ENCODE results near the gene PIEZO1. TPM values are rescaled to one million over a fixed set of nuclear protein-coding genes. Genes with fewer than 3 reads are reported as not detected.

Gene PIEZO1
- total RNA-seq, 1 donor from 2014 or later: 198 TPM

DNA sequence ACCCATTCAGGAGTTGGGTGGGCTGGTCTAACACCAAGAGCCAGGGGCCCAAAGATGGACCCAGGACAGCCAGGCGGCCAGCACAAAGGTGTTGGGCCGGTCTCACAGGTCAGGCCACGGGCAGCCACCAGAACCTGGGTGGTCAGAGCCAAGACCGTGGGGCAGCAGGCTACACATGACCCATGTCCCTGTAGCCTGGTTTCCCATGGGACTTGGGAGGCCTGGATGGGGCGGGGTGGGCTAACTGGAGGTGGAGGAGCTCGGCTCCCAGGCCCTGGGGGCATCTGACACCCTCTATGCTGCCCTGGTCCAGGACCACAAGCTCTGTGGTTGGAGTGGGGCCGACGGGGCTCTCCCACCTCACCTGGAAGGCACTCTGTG lies 61.5 kb downstream of the PIEZO1 start:
- DNase-seq (ENCODE audit: low read depth): no peak

DNA sequence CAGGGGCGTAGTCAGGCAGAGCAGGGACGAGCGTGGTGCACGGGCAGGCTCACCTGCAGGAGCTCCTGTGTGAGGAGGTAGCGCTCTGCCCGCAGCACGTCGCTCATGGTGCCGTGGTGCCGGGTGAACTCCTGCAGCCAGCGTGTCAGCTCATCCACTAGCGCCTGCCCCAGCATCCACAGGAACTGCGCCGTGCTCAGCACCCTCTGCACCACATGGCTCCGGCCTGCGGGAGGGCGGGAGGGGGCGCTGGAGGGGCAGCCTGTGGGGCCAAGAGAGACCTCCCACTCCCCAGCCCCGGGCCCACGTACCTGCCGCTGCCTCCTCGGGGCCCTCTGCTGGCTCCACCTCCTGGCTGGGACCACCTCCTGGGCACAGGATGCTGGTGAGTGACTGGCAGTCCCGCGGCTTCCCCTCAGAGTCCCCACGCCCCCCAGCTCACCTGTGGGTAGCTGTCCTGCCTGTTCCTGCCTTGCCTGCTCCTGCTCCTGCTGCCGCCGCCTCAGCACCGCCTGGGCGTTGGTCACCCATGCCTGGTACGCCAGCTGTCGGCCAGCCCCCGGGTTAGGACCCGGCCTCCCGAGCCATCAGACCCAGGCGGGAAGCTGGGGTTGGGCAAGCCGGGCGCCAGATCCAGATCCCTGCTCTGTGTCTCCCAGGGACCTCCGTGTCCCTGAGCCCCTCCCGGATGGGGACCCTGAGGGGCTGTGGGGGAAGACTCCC lies 62.1 kb downstream of the PIEZO1 start:
- DNase-seq (ENCODE audit: low read depth): no peak

DNA sequence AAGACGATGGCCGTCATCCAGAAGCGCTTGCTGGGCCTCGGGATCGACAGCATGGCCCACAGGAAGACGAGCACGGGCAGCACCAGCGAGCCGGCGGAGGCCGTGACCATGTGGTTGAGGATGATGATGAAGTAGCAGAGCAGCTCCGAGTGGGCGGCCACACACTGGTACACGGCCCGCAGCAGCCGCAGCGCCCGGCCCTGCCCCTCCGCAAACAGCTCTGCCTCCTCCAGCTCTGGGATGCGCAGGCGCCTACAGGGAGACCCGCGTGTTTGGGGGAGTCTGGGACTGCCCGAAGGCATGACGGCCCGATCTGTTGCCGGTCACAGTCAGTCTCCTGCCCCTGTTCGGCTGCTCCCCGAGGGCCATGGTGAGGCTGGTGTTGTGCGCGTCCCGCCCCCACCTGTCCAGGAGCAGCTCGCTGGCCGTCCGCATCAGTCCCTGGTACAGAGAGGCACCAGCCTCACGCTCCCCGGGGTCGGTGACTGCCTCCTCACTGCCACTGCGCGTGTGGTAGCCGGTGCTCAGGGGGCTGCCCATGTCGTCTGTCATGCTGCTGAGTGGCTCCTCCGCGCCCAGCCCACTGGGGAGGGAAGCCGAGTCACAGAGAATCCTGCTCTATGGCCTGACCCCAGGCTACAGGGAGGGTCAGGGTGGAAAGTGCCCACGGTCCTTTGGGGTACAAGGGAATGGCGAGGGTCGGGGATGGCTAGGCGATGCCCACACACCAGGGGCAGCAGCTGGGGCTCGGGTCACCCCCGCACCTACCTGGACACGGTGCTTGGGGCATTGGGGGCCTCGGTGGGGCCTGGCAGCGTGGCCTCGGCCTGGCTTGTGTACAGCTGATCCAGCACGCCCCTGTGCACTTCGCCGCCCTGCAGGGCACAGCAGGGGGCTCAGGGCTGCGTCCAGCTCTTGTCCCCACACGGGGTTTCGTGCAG lies 62.9 kb downstream of the PIEZO1 start:
- DNase-seq (ENCODE audit: low read depth): no peak

DNA sequence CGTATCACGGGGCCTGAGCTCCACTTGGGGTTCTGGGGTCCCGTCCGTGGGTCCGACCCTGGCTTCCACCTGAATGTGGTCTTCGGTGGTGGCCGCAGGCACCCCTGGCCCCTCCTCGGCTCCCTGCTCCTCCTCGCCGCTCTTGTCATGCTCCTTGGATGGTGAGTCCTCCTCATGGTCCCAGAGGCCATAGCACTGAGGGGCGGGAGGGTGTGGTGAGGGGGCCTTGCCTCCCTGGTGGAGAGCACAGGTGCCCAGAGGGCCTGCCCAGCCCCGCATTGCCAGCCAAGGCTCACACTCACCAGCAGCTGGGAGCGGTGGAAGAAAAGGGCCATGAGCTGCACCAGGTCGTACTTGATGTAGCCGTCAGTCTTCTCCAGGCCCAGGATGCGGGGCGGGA lies 63.8 kb downstream of the PIEZO1 start:
- no peak for DNase-seq (ENCODE audit: low read depth)

DNA sequence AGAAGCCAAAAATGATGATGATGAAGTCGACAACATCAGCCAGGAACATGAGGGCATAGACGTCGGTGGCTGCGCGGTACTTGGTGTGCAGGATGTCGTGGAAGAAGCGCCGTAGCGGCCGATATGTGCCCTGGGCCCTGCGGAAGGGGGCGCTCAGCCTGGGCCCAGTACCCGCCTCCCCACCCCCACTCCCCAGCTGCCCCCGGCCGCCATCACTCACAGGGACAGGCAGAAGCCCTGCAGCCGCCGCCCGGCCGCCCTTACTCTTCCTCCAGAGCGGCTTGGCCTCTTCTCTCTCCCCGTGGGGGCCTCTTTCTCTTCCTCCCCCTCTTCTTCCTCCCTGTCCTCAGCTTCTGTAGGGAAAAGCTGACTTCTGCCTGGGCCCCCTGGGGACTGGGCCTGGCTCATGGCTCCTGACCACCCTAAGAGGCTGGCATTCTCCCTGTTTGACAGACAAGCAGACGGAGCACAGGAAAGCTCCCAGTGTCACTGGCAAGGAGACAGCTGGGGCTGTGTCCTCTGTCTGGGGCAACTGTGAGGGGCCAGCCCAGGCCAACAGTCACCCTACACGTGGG lies 64.5 kb downstream of the PIEZO1 start:
- DNase-seq (ENCODE audit: low read depth): no peak

DNA sequence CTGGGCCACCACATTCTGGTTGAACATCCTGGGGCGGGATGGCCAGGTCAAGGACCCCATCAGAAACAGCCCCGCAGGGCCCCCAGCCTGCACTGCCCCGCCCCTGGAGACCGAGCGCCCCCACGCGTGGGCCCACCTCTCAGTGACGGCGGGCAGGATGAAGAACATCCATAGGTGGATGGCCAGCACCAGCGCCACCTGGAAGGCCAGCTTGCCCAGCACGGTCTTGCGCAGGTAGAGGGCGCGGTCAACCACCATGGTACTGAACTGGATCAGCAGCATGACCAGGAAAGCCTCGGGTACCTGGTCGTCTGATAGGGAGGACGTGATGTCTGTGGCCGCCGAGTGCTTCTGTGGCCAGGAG lies 65.1 kb downstream of the PIEZO1 start:
- DNase-seq (ENCODE audit: low read depth): no peak

DNA sequence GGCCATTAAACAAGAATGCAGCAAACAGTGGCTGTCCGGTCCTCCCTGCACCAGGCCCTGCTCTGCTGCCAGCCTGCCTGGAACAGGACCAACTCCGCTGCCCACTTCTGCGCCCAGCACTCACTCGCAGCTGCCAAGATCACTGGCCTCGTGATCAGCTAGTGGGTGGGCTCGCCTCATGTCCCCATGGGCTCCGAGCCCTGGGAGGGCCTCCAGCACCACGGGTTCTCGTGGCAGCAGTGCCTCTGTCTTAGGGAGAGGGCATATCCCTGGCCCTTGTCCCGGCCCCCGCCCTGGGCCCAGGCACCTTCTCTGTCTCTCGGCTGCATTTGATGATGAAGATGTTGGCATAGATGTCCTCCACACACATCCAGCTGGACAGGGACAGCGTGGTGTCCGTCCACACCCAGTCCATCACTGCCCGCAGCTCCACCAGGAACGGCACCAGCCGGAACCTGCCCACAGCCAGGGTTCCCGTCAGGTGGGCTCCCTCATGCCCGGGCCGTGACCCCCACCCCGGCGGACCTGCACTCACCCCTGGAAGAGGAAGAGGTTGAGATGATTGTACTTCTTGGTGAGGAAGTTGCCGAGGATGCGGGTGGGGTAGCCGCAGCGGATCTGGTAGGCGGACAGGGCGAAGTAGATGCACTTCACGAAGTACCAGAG lies 65.6 kb downstream of the PIEZO1 start:
- no peak for DNase-seq (ENCODE audit: low read depth)

DNA sequence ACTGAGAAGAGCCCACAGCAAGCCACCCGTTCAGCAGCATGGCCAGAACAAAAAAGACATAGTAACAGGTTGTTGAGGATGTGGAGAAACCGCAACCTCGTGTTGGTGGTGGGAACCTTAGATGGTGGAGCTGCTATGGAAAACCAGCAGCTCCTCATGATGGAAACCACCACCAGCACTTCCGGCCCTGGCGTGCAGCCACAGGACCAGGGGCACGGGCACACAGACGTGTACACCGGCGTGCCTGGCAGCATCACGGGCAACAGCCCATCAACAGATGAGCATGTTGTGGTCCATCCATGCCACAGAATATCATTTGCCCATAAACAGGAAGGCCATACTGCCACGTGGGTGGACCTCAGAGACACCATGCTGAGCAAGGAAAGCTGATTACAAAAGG lies 66.8 kb downstream of the PIEZO1 start:
- DNase-seq (ENCODE audit: low read depth): no peak

DNA sequence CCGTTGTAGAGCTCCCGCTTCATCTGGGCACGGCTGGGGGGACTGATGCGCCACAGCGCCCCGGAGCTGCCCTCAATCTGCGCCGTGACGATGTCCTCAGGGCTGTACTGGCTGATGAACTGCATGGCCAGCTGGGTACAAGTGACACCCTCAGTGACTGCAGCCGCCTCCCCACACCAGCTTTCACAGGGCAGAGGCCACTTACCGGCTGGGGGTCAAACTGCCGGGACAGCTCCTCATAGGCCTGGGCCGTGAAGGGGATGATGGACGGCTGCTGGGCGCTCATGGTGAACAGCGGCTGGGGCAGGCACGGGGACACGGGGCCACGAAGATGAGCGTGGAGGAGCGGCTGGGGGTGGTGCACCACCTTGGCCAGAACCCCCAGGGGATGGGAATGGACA lies 68.4 kb downstream of the PIEZO1 start:
- no peak for DNase-seq (ENCODE audit: low read depth)

DNA sequence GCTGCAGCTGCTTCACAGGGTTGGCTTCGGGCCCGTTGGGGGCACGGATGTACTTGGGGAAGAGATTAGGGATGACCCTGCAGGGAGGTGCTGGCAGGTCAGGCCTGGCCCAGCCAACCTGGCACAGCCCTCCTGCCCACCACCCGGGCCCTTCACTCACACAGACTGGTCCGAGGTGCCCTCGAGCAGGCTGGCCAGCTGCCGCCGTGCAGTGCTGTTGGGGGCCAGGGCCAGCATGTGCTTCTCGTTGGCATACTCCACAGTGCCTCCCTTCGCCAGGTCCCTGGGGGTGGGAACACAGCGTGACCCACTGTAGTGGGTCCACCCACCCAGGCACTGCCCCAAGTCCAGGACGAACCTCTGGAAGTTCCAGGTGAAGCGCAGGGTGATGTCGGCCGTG lies 68.8 kb downstream of the PIEZO1 start:
- no peak for DNase-seq (ENCODE audit: low read depth)

DNA sequence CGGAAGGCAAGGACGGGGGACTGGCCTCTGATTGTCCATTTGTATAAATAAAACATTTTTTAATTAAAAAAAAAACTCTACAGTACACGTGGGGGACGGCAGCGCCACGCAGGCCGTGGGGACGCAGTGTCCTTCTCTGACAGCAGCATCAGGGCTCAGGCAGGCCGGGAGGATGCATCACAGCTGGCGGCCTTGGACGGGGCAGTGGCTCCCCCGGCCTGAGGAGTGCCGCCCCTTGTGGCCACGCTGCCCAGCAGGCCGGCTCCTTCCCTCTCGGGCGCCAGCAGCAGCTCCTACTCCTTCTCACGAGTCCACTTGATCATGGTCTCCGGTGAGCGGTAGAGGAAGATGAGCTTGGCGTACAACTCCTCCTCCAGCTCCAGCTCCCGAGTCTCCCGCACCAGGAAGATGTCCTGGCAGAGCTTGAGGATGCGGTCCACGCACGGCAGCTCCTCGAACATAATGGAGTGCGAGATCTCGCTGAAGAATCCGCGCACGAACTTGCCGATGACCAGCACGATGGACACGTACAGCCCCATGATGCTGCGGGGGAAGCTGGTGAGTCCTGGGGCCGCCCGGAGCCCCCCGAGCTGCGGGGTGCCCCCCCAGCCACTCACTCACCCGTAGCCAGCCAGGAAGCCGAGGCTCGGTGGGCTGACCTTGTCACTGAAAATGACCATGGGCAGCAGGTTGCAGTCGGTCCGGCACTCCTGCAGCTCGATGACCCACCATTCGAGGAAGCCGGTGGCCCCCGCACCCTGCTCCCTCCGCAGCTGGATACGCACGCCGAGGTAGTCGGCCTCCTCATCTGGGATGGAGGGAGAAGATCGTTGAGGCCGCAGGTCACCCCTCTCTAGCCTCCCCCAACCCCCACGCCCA lies 69.5 kb downstream of the PIEZO1 start:
- no peak for DNase-seq (ENCODE audit: low read depth)

DNA sequence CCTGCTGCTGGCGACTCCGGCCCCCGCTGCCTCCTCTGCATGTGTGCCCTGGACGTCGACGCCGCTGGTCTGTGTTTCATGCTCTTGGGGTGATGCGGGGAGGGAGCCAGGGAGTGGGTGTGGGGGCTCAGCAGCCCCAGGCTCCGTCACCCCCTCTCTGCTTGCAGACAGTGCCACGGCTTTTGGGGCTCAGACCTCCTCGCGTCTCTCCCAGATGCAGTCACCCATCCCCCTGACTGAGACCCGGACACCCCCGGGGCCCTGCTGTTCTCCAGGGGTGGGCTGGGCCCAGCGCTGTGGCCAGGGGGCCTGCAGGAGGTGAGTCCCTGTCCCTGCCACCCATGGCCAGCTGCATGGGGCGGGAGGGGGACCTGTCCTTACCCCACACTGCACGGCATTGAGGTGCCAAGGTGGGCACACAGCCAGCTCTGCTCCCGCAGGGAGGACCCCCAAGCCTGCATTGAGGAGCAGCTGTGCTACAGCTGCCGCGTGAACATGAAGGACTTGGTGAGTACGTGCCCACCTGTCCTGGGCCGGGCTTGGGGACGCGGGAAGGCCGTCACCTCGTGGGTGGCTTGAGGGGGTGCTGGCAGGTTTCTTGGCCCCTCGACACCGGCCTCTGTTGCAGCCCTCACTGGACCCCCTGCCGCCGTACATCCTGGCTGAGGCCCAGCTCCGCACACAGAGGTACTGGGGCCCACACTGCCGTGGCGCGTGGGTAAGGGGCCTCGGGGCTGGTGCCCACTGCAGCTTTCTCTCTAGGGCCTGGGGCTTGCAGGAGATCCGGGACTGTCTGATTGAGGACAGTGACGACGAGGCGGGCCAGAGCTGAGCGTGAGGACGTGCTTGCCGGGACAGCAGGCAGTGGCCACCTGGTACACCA lies 70.4 kb downstream of the PIEZO1 start:
- DNase-seq (ENCODE audit: low read depth): no peak

DNA sequence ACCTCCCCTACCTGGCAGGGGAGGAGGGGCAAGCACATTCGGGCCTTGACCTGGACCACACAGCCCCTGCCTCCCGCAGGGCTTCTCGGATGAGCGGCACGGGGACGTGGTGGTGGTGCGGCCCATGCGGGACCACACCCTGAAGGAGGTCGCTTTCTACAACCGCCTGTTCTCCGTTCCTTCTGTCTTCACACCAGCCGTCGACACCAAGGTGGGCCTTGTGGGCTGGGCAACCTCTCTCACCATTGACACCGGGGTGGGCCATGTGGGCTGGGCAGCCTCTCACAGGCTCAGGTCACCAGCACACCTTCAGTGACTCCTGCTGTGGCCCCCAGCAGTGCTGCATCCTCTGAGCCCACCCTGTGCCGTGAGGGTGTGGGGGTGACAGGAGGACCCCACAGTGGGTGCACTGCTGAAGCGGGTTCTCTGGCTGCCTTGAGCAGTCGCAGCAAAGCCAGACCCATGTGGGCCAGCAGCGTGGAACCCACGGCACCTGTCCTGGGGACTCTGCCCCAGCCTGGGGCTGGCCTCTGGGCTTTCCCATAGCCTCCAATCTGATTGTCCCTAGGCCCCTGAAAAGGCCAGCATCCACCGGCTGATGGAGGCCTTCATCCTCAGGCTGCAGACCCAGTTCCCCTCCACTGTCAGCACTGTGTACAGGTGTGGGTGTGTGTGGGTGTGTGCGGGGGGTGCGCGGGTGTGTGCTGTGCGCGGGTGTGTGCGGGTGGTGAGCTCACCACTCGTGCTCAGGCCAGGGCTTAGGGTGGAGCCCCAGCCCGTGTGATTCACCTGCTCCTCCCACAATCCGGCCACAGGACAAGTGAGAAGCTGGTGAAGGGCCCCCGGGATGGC lies 71.2 kb downstream of the PIEZO1 start:
- DNase-seq (ENCODE audit: low read depth): no peak

DNA sequence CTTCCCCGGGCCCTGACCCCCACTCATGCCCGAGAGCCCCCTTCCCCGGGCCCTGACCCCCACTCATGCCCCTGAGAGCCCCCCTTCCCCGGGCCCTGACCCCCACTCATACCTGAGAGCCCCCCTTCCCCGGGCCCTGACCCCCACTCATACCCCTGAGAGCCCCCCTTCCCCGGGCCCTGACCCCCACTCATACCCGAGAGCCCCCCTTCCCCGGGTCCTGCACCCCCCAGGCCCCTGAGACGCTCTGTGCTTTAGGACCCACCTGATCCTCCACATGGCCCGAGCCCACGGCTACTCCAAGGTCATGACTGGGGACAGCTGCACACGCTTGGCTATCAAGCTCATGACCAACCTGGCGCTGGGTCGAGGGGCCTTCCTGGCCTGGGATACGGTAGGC lies 72.0 kb downstream of the PIEZO1 start:
- DNase-seq (ENCODE audit: low read depth): no peak

DNA sequence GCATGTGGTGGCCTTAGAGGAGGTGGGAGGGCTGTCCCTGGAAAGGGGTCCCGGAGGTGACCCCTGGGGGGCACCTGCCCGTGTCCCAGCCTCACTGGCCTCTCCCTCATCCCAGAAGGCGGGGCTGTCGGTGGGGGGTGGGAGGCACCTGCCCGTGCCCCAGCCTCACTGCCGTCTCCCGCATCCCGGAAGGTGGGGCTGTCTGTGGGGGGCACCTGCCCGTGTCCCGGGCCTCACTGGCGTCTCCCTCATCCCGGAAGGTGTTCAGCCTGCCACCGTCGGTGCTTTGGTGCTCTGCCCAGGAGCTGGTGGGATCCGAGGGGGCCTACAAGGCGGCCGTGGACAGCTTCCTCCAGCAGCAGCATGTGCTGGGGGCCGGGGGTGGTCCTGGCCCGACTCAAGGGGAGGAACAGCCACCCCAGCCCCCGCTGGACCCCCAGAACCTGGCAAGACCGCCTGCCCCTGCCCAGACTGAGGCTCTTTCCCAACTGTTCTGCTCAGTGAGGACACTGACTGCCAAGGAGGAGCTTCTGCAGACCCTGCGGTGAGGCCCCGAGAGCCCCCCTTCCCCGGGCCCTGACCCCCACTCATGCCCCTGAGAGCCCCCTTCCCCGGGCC lies 72.5 kb downstream of the PIEZO1 start:
- DNase-seq (ENCODE audit: low read depth): no peak

DNA sequence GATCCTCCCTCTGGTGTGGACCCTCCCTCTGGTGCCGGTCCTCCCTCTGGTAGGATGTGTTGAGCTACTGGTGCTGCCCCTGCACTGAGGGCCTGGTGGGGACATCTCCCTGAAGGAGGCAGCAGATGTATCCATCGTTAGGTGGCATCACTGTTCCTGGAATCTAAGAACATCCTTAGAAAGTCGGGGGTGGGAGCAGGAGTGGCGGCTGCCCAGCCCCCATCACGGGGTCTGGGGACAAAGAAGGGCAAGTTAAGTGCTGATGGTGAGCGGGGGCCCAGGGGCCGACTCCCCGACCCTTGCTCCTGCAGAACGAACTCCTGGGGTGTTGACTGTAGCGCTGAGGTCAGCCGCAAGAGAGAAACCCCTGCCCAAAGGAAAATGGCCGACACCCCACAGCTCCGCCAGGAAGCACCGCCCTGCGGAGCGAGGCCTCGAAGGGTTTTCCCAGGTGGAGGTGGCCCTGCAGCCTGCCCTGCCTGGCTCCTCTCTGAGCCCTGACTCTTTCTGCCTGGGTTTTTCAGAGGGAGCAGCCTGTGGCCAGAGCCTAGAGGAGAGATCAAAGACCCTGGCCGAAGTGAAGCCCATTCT lies 73.2 kb downstream of the PIEZO1 start:
- no peak for DNase-seq (ENCODE audit: low read depth)

DNA sequence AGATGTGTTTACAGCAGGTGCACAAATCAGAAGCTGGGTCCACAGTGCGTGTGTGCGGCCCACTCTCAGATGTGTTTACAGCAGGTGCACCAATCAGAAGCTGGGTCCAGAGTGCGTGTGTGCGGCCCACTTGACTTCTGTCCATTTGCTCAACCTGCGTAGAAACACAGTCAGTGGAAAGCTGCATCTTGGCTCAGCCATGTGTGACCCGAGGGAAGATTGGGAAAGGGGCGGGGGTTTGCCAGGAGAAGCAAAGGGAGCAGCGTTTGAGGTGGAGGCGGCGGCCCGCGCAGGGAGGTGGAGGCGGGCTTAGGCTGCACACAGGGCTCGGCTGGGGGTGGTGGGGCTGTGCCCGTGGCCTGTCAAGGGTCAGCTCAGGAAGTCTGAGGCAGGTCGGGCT lies 74.5 kb downstream of the PIEZO1 start:
- DNase-seq (ENCODE audit: low read depth): no peak

All from myocyte (in vitro differentiated cells).